ENCODE data around the gene LRPAP1. TPM values are rescaled to one million over a fixed set of nuclear protein-coding genes. Genes with fewer than 3 reads are reported as not detected.

Gene LRPAP1
- total RNA-seq, 4 donors from 2014 or later: 168 to 320 (median 259) TPM

DNA sequence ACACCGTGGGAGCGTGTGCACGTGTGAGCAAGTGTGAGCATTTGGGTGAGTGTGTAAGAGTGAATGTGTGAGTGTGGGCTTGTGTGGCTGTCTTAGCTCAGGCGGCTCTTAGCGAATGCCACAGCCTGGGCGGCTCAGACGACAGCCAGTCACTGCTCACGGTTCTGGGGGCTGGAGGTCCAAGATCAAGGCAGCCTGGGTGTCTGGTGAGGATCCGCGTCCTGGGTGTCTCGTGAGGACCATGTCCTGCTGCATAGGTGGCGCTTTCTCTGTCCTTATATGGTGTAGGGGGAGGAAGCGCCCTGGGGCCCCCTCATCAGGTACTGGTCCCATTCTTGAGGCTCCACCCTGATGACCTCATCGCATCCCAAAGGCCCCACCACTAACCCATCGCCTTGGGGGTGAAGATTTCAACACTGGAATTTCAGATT lies 64.6 kb downstream of the LRPAP1 start:
- no peaks in the 10 kb centered on the region for H3K36me3 ChIP-seq
- intact Hi-C loops (cut with DNase I): no loop called here
- no peak overlapping the region for H3K4me3 ChIP-seq (replicated peaks in 1 of 3)
- peaks cover 4 to 9% of the 10 kb centered on the region in 2 donors for H3K4me1 ChIP-seq
- no peaks in the 10 kb centered on the region for H3K9me3 ChIP-seq
- TF ChIP-seq, protein P1, sequence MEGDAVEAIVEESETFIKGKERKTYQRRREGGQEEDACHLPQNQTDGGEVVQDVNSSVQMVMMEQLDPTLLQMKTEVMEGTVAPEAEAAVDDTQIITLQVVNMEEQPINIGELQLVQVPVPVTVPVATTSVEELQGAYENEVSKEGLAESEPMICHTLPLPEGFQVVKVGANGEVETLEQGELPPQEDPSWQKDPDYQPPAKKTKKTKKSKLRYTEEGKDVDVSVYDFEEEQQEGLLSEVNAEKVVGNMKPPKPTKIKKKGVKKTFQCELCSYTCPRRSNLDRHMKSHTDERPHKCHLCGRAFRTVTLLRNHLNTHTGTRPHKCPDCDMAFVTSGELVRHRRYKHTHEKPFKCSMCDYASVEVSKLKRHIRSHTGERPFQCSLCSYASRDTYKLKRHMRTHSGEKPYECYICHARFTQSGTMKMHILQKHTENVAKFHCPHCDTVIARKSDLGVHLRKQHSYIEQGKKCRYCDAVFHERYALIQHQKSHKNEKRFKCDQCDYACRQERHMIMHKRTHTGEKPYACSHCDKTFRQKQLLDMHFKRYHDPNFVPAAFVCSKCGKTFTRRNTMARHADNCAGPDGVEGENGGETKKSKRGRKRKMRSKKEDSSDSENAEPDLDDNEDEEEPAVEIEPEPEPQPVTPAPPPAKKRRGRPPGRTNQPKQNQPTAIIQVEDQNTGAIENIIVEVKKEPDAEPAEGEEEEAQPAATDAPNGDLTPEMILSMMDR (IDR thresholded peaks at IDR 0.05): no peak
- TF ChIP-seq POLR2A (IDR thresholded peaks at IDR 0.05): no peak
- H3K27me3 ChIP-seq: no peaks in the 10 kb centered on the region
- WGBS, 2 donors: 84 to 95% methylated on average over 15 of the region's 15 CpGs
- peak in 1 of 2 donors; percentile 1 for DNase-seq
- no peak overlapping the region for H3K27ac ChIP-seq

- no peaks in the 10 kb centered on the region for H3K27me3 ChIP-seq
- DNase-seq: peak in 1 of 2 donors; percentile 1
- no peak overlapping the region for H3K4me3 ChIP-seq (replicated peaks in 1 of 3)
- peaks cover 4 to 9% of the 10 kb centered on the region in 2 donors for H3K4me1 ChIP-seq
- 70 to 79% methylated on average over 25 to 27 of the region's 40 CpGs for WGBS, 2 donors
- intact Hi-C loops (cut with DNase I): no loop called here
- no peaks in the 10 kb centered on the region for H3K9me3 ChIP-seq
- TF ChIP-seq POLR2A (IDR thresholded peaks at IDR 0.05): no peak
- TF ChIP-seq, protein P1 (IDR thresholded peaks at IDR 0.05): no peak
- no peaks in the 10 kb centered on the region for H3K36me3 ChIP-seq
- H3K27ac ChIP-seq: no peak overlapping the region
These were observed 65.3 kb downstream of the LRPAP1 start for GRCh38 chr4:3466691-3467600.

- TF ChIP-seq, protein P1 (IDR thresholded peaks at IDR 0.05): no peak
- TF ChIP-seq POLR2A (IDR thresholded peaks at IDR 0.05): no peak
- no peaks in the 10 kb centered on the region for H3K36me3 ChIP-seq
- intact Hi-C loops (cut with DNase I): no loop called here
- H3K4me3 ChIP-seq (replicated peaks in 1 of 3): no peak overlapping the region
- H3K4me1 ChIP-seq: peaks cover 9 to 17% of the 10 kb centered on the region in 2 donors
- 86 to 92% methylated on average over 11 to 20 of the region's 41 CpGs for WGBS, 2 donors
- no peaks in the 10 kb centered on the region for H3K9me3 ChIP-seq
- H3K27me3 ChIP-seq: no peaks in the 10 kb centered on the region
- peak in 1 of 2 donors; percentile 0 for DNase-seq
- H3K27ac ChIP-seq: no peak overlapping the region
These were observed 66.2 kb downstream of the LRPAP1 start for GRCh38 chr4:3465698-3466671.

GRCh38 chr4:3464911-3465697 lies 67.1 kb downstream of the LRPAP1 start:
- H3K4me1 ChIP-seq: peaks cover 9 to 17% of the 10 kb centered on the region in 2 donors
- intact Hi-C loops (cut with DNase I): no loop called here
- TF ChIP-seq, protein P1 (IDR thresholded peaks at IDR 0.05): no peak
- TF ChIP-seq POLR2A (IDR thresholded peaks at IDR 0.05): no peak
- H3K9me3 ChIP-seq: no peaks in the 10 kb centered on the region
- H3K27me3 ChIP-seq: no peaks in the 10 kb centered on the region
- 92 to 96% methylated on average over 20 to 21 of the region's 21 CpGs for WGBS, 2 donors
- no peak for DNase-seq
- no peak overlapping the region for H3K27ac ChIP-seq
- H3K36me3 ChIP-seq: no peaks in the 10 kb centered on the region
- no peak overlapping the region for H3K4me3 ChIP-seq (replicated peaks in 1 of 3)
